C4-2B (cell line): ENCODE measurements around the gene LRCH3.

Experiments used
- H3K27ac ChIP-seq: fragments of 450-650 bp; 2 replicates; pipeline ENCODE4 v1.5.1; 2017
- CTCF ChIP-seq: fragments of 450-650 bp; conservative IDR thresholded peaks from 2 replicates; pipeline ENCODE4 v1.5.1; 2017; ENCODE audit warnings: mild to moderate bottlenecking
- ZFX ChIP-seq: fragments of 450-650 bp; IDR thresholded peaks from 2 replicates; pipeline ENCODE4 v1.6.1; 2017

The LRCH3 gene

GRCh38 chr3:197858598-197858997, 67.5 kb downstream of the LRCH3 start:
- no peak for TF ChIP-seq ZFX
- H3K27ac ChIP-seq: no peak overlapping the region

- H3K27ac ChIP-seq: no peak overlapping the region
- TF ChIP-seq ZFX (no peak), CTCF (no peak)
These were observed 75.0 kb downstream of the LRCH3 start for GRCh38 chr3:197866035-197866434.

- TF ChIP-seq ZFX: no peak
- TF ChIP-seq CTCF: no peak
- H3K27ac ChIP-seq: no peak overlapping the region
These were observed 82.3 kb downstream of the LRCH3 start for GRCh38 chr3:197873329-197873728.

- TF ChIP-seq CTCF (no peak), ZFX (no peak)
- H3K27ac ChIP-seq: no peak overlapping the region
These were observed 83.0 kb downstream of the LRCH3 start for GRCh38 chr3:197874064-197874463.

- TF ChIP-seq ZFX (no peak), CTCF (no peak)
- no peak overlapping the region for H3K27ac ChIP-seq
These were observed 83.6 kb downstream of the LRCH3 start for GRCh38 chr3:197874653-197875052.

GRCh38 chr3:197877902-197878301, 86.8 kb downstream of the LRCH3 start:
- TF ChIP-seq ZFX: no peak
- no peak for TF ChIP-seq CTCF

GRCh38 chr3:197878427-197878826, 87.4 kb downstream of the LRCH3 start:
- TF ChIP-seq CTCF: no peak
- no peak for TF ChIP-seq ZFX
- H3K27ac ChIP-seq: no peak overlapping the region

More at GRCh38 chr3:197877902-197878301, 86.8 kb downstream of the LRCH3 start:
- no peak overlapping the region for H3K27ac ChIP-seq

GRCh38 chr3:197880491-197881269, 89.6 kb downstream of the LRCH3 start:
- TF ChIP-seq CTCF (no peak), ZFX (no peak)
- no peak overlapping the region for H3K27ac ChIP-seq
